ENCODE results near the gene AKAP17A.
"Not testable (repeated sequence)": the region's sequence is repeated elsewhere in the genome, so short reads cannot be mapped to it uniquely, and the experiment has no call there.

- not testable (repeated sequence) for TF ChIP-seq CTCF (IDR thresholded peaks at IDR 0.05; ENCODE audit: poor library complexity, severe bottlenecking); TAF1 (IDR thresholded peaks at IDR 0.05; ENCODE audit: low read depth)
Measured at GRCh38 chrX:1624861-1625215, 33.4 kb downstream of the AKAP17A start.

All from neural cell (in vitro differentiated cells).